KMS-11 (cell line): Measurements from ENCODE around the gene EPHB1.

ENCODE experiments used
- H2AFZ ChIP-seq: fragments of 200-600 bp; sonication (generic); 2 replicates; pipeline ENCODE4 v1.6.1; 2016; ENCODE audit warnings: antibody characterized with exemption, mixed run types, low read depth
- H3K27ac ChIP-seq: fragments of 200-600 bp; sonication (generic); 2 replicates; pipeline ENCODE4 v1.6.1; 2016; ENCODE audit warnings: mild to moderate bottlenecking, mixed run types
- H3K27me3 ChIP-seq: fragments of 200-600 bp; sonication (generic); 2 replicates; pipeline ENCODE4 v1.6.1; 2017; ENCODE audit warnings: mild to moderate bottlenecking, low read depth, mixed run types, moderate library complexity; ENCODE audit not compliant: insufficient read depth
- H3K36me3 ChIP-seq: fragments of 200-600 bp; sonication (generic); 2 replicates; pipeline ENCODE4 v1.6.1; 2017; ENCODE audit warnings: mild to moderate bottlenecking, mixed run types; ENCODE audit not compliant: insufficient read depth
- H3K4me1 ChIP-seq: fragments of 200-600 bp; sonication (generic); 2 replicates; pipeline ENCODE4 v1.6.1; 2016; ENCODE audit warnings: mild to moderate bottlenecking, low read depth, mixed run types; ENCODE audit not compliant: poor library complexity, severe bottlenecking
- H3K4me2 ChIP-seq: fragments of 200-600 bp; sonication (generic); 2 replicates; pipeline ENCODE4 v1.7.0; 2016; ENCODE audit warnings: mild to moderate bottlenecking, mixed run types
- H3K4me3 ChIP-seq: fragments of 200-600 bp; sonication (generic); IDR thresholded peaks from 2 replicates; pipeline ENCODE4 v1.6.1; 2017; ENCODE audit warnings: low read depth, low read length, mixed read lengths; ENCODE audit not compliant: insufficient read depth
- H3K79me2 ChIP-seq: fragments of 200-600 bp; sonication (generic); 2 replicates; pipeline ENCODE4 v1.6.1; 2016; ENCODE audit warnings: low read depth, mixed run types; ENCODE audit not compliant: insufficient read depth
- H3K9ac ChIP-seq: fragments of 200-600 bp; sonication (generic); 2 replicates; pipeline ENCODE4 v1.6.1; 2016; ENCODE audit warnings: mild to moderate bottlenecking, mixed run types
- H4K20me1 ChIP-seq: fragments of 200-600 bp; sonication (generic); 2 replicates; pipeline ENCODE4 v1.6.1; 2016; ENCODE audit warnings: mild to moderate bottlenecking, mixed run types; ENCODE audit not compliant: insufficient read depth
- CTCF ChIP-seq: fragments of 200-600 bp; sonication (generic); conservative IDR thresholded peaks from 2 replicates; pipeline ENCODE4 v1.6.1; 2017; ENCODE audit warnings: low read depth, mild to moderate bottlenecking, antibody characterized with exemption, low read length, moderate library complexity, mixed read lengths

Gene EPHB1

GRCh38 chr3:134863915-134864314 lies 68.9 kb downstream of the EPHB1 start:
- no peaks in the 10 kb centered on the region for H3K27me3 ChIP-seq
- no peaks in the 10 kb centered on the region for H3K79me2 ChIP-seq
- H3K4me1 ChIP-seq: no peaks in the 10 kb centered on the region
- H3K9ac ChIP-seq: no peak overlapping the region
- no peak for TF ChIP-seq CTCF
- no peak overlapping the region for H3K4me3 ChIP-seq
- H2AFZ ChIP-seq: no peak overlapping the region
- H3K4me2 ChIP-seq: no peak overlapping the region
- H3K36me3 ChIP-seq: no peaks in the 10 kb centered on the region
- H3K27ac ChIP-seq: no peak overlapping the region
- no peaks in the 10 kb centered on the region for H4K20me1 ChIP-seq

- TF ChIP-seq CTCF: no peak
Observed at GRCh38 chr3:134864636-134865035, 69.6 kb downstream of the EPHB1 start.

GRCh38 chr3:134867277-134867676 lies 72.2 kb downstream of the EPHB1 start:
- Histone ChIP-seq H4K20me1 (no peaks in the 10 kb centered on the region), H3K27me3 (no peaks in the 10 kb centered on the region), H3K27ac (no peak overlapping the region), H3K36me3 (no peaks in the 10 kb centered on the region), H3K79me2 (no peaks in the 10 kb centered on the region), H3K4me3 (no peak overlapping the region), H3K9ac (no peak overlapping the region), H3K4me1 (no peaks in the 10 kb centered on the region), H3K4me2 (no peak overlapping the region), H2AFZ (no peak overlapping the region)
- TF ChIP-seq CTCF: no peak

More at GRCh38 chr3:134864636-134865035, 69.6 kb downstream of the EPHB1 start:
- H3K4me3 ChIP-seq: no peak overlapping the region
- H3K36me3 ChIP-seq: no peaks in the 10 kb centered on the region
- H2AFZ ChIP-seq: no peak overlapping the region
- H3K4me2 ChIP-seq: no peak overlapping the region
- no peaks in the 10 kb centered on the region for H3K4me1 ChIP-seq
- no peak overlapping the region for H3K9ac ChIP-seq
- H3K79me2 ChIP-seq: no peaks in the 10 kb centered on the region
- no peaks in the 10 kb centered on the region for H3K27me3 ChIP-seq
- no peak overlapping the region for H3K27ac ChIP-seq
- H4K20me1 ChIP-seq: no peaks in the 10 kb centered on the region

GRCh38 chr3:134869153-134869726 lies 74.2 kb downstream of the EPHB1 start:
- no peak overlapping the region for H3K4me3 ChIP-seq
- no peaks in the 10 kb centered on the region for H3K27me3 ChIP-seq
- no peak for TF ChIP-seq CTCF
- no peaks in the 10 kb centered on the region for H3K4me1 ChIP-seq
- H3K27ac ChIP-seq: no peak overlapping the region
- H4K20me1 ChIP-seq: no peaks in the 10 kb centered on the region
- no peaks in the 10 kb centered on the region for H3K79me2 ChIP-seq
- no peak overlapping the region for H2AFZ ChIP-seq
- no peak overlapping the region for H3K4me2 ChIP-seq
- H3K9ac ChIP-seq: no peak overlapping the region
- no peaks in the 10 kb centered on the region for H3K36me3 ChIP-seq
